GM12878 (cell line): ENCODE results near the gene GNGT2.

Experiments
- CEBPB ChIP-seq, 2 experiments: fragments of 150-350 bp in 1 of 2; IDR thresholded peaks; 2 replicates each; pipeline ENCODE4 v1.6.1; 2012 to 2014; ENCODE audit warnings: low read depth in 2 of 2, low read length in 2 of 2, borderline replicate concordance in 1 of 2, inconsistent platforms in 1 of 2
- CHD2 ChIP-seq: IDR thresholded peaks from 2 replicates; pipeline ENCODE4 v1.6.1; 2011; ENCODE audit warnings: low read depth, low read length, improper control_type of control experiment, borderline replicate concordance
- EZH2 ChIP-seq: IDR thresholded peaks from 2 replicates; pipeline ENCODE4 v1.6.1; 2012; ENCODE audit warnings: low read depth, mild to moderate bottlenecking, control low read depth, inconsistent platforms, low read length, borderline replicate concordance; ENCODE audit not compliant: control insufficient read depth
- MTA2 ChIP-seq: fragments of 450-650 bp; IDR thresholded peaks from 2 replicates; pipeline ENCODE4 v1.6.1; 2016; ENCODE audit warnings: low read depth, mild to moderate bottlenecking, moderate library complexity
- MXI1 ChIP-seq: fragments of 150-350 bp; IDR thresholded peaks from 2 replicates; pipeline ENCODE4 v1.6.1; 2011; ENCODE audit warnings: low read depth, mild to moderate bottlenecking, inconsistent platforms, low read length, improper control_type of control experiment
- NR2C1 ChIP-seq: fragments of 450-650 bp; IDR thresholded peaks from 2 replicates; pipeline ENCODE4 v1.6.1; 2017; ENCODE audit warnings: antibody characterized with exemption, mild to moderate bottlenecking, moderate library complexity
- POLR2A ChIP-seq: IDR thresholded peaks from 2 replicates; pipeline ENCODE4 v1.6.1; 2011; ENCODE audit warnings: low read depth, mild to moderate bottlenecking, low read length
- RAD21 ChIP-seq: IDR thresholded peaks from 2 replicates; pipeline ENCODE4 v1.6.1; 2011; ENCODE audit warnings: mild to moderate bottlenecking, low read depth, low read length, moderate library complexity; ENCODE audit not compliant: insufficient read depth
- RFX5 ChIP-seq: IDR thresholded peaks from 2 replicates; pipeline ENCODE4 v1.6.1; 2011; ENCODE audit warnings: low read depth, low read length, improper control_type of control experiment
- TAF1 ChIP-seq: IDR thresholded peaks from 2 replicates; pipeline ENCODE4 v1.6.1; 2011; ENCODE audit warnings: mild to moderate bottlenecking, low read depth, low read length, borderline replicate concordance
- TBL1XR1 ChIP-seq: IDR thresholded peaks from 2 replicates; pipeline ENCODE4 v1.6.1; 2012; ENCODE audit warnings: low read depth, low read length, improper control_type of control experiment
- TF ChIP-seq, protein P1 (sequence below), 3 experiments: IDR thresholded peaks in 2 of 3; conservative IDR thresholded peaks in 1 of 3; 2 replicates each; pipeline ENCODE4 v1.5.1; 2011; ENCODE audit warnings: low read depth in 3 of 3, low read length in 3 of 3, mild to moderate bottlenecking in 3 of 3, control low read depth in 2 of 3, moderate library complexity in 2 of 3, inconsistent platforms in 1 of 3, mixed read lengths in 1 of 3; ENCODE audit not compliant: control insufficient read depth in 2 of 3, insufficient read depth in 1 of 3; ENCODE audit errors: extremely low read depth in 1 of 3
- TF ChIP-seq, protein P2 (sequence below): fragments of 450-650 bp; IDR thresholded peaks from 2 replicates; pipeline ENCODE4 v1.6.1; 2017; ENCODE audit warnings: mild to moderate bottlenecking, moderate library complexity
- TF ChIP-seq, protein P3 (sequence below): fragments of 450-650 bp; IDR thresholded peaks from 2 replicates; pipeline ENCODE4 v1.6.1; 2016; ENCODE audit warnings: mild to moderate bottlenecking, moderate library complexity, borderline replicate concordance

DNA sequence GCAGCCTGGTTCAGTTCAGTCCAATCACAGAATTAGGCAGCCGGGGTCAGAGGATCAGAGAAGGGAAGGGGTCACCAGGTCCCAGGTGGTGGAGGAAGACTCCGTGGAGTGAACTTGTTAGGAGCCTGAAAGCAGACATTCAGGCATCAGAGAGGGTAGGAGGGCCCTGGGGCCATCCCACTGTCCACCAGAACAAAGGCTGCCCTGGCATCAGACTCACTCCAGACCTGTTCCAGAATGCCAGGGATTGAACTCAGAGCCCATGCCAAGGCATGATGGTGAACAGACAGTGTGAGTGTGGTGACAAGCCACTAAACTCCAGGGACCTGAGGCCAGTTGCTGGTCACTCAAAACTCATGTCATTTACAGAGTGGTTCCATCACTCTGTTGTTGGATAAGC is 40.2 kb downstream of the GNGT2 start:
- TF ChIP-seq, protein P1, sequence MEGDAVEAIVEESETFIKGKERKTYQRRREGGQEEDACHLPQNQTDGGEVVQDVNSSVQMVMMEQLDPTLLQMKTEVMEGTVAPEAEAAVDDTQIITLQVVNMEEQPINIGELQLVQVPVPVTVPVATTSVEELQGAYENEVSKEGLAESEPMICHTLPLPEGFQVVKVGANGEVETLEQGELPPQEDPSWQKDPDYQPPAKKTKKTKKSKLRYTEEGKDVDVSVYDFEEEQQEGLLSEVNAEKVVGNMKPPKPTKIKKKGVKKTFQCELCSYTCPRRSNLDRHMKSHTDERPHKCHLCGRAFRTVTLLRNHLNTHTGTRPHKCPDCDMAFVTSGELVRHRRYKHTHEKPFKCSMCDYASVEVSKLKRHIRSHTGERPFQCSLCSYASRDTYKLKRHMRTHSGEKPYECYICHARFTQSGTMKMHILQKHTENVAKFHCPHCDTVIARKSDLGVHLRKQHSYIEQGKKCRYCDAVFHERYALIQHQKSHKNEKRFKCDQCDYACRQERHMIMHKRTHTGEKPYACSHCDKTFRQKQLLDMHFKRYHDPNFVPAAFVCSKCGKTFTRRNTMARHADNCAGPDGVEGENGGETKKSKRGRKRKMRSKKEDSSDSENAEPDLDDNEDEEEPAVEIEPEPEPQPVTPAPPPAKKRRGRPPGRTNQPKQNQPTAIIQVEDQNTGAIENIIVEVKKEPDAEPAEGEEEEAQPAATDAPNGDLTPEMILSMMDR (IDR thresholded peaks at IDR 0.05 in 2 of 3, conservative IDR thresholded peaks at IDR 0.05 in 1 of 3; ENCODE audit: control insufficient read depth in 2 of 3, extremely low read depth in 1 of 3, insufficient read depth in 1 of 3, low read depth in 3 of 3, low read length in 3 of 3): no peak
- TF ChIP-seq POLR2A (no peak), NR2C1 (no peak), CEBPB (IDR thresholded peaks at IDR 0.05; ENCODE audit: borderline replicate concordance in 1 of 2, low read depth in 2 of 2, low read length in 2 of 2) (no peak), RFX5 (no peak), TBL1XR1 (no peak), MXI1 (no peak), CHD2 (no peak), RAD21 (no peak), MTA2 (no peak), EZH2 (no peak), TAF1 (no peak)
- TF ChIP-seq, protein P2, sequence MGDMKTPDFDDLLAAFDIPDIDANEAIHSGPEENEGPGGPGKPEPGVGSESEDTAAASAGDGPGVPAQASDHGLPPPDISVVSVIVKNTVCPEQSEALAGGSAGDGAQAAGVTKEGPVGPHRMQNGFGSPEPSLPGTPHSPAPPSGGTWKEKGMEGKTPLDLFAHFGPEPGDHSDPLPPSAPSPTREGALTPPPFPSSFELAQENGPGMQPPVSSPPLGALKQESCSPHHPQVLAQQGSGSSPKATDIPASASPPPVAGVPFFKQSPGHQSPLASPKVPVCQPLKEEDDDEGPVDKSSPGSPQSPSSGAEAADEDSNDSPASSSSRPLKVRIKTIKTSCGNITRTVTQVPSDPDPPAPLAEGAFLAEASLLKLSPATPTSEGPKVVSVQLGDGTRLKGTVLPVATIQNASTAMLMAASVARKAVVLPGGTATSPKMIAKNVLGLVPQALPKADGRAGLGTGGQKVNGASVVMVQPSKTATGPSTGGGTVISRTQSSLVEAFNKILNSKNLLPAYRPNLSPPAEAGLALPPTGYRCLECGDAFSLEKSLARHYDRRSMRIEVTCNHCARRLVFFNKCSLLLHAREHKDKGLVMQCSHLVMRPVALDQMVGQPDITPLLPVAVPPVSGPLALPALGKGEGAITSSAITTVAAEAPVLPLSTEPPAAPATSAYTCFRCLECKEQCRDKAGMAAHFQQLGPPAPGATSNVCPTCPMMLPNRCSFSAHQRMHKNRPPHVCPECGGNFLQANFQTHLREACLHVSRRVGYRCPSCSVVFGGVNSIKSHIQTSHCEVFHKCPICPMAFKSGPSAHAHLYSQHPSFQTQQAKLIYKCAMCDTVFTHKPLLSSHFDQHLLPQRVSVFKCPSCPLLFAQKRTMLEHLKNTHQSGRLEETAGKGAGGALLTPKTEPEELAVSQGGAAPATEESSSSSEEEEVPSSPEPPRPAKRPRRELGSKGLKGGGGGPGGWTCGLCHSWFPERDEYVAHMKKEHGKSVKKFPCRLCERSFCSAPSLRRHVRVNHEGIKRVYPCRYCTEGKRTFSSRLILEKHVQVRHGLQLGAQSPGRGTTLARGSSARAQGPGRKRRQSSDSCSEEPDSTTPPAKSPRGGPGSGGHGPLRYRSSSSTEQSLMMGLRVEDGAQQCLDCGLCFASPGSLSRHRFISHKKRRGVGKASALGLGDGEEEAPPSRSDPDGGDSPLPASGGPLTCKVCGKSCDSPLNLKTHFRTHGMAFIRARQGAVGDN: no peak
- TF ChIP-seq, protein P3, sequence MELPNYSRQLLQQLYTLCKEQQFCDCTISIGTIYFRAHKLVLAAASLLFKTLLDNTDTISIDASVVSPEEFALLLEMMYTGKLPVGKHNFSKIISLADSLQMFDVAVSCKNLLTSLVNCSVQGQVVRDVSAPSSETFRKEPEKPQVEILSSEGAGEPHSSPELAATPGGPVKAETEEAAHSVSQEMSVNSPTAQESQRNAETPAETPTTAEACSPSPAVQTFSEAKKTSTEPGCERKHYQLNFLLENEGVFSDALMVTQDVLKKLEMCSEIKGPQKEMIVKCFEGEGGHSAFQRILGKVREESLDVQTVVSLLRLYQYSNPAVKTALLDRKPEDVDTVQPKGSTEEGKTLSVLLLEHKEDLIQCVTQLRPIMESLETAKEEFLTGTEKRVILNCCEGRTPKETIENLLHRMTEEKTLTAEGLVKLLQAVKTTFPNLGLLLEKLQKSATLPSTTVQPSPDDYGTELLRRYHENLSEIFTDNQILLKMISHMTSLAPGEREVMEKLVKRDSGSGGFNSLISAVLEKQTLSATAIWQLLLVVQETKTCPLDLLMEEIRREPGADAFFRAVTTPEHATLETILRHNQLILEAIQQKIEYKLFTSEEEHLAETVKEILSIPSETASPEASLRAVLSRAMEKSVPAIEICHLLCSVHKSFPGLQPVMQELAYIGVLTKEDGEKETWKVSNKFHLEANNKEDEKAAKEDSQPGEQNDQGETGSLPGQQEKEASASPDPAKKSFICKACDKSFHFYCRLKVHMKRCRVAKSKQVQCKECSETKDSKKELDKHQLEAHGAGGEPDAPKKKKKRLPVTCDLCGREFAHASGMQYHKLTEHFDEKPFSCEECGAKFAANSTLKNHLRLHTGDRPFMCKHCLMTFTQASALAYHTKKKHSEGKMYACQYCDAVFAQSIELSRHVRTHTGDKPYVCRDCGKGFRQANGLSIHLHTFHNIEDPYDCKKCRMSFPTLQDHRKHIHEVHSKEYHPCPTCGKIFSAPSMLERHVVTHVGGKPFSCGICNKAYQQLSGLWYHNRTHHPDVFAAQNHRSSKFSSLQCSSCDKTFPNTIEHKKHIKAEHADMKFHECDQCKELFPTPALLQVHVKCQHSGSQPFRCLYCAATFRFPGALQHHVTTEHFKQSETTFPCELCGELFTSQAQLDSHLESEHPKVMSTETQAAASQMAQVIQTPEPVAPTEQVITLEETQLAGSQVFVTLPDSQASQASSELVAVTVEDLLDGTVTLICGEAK: no peak
